ENCODE data around the gene MYBPC3.

The MYBPC3 gene

GRCh38 chr11:47356129-47356997 is 3.9 kb upstream of the MYBPC3 start:
- no peak for DNase-seq

- peak in 1 of 2 donors; percentile 65 for DNase-seq
These were observed 3.0 kb upstream of the MYBPC3 start for GRCh38 chr11:47355283-47356128.

- no peak for DNase-seq
These were observed 2.4 kb upstream of the MYBPC3 start for GRCh38 chr11:47354913-47355282.

GRCh38 chr11:47353978-47354774 is 1.7 kb upstream of the MYBPC3 start:
- DNase-seq, result no peak

- DNase-seq, result no peak
These were observed 1.1 kb downstream of the MYBPC3 start for GRCh38 chr11:47351156-47352126.

GRCh38 chr11:47350315-47350714 is 2.2 kb downstream of the MYBPC3 start:
- no peak for DNase-seq

GRCh38 chr11:47349521-47350095 is 2.9 kb downstream of the MYBPC3 start:
- no peak for DNase-seq

- no peak for DNase-seq
These were observed 3.6 kb downstream of the MYBPC3 start for GRCh38 chr11:47348859-47349258.

- DNase-seq, result no peak
These were observed 4.2 kb downstream of the MYBPC3 start for GRCh38 chr11:47348131-47348802.

GRCh38 chr11:47347137-47347536 is 5.4 kb downstream of the MYBPC3 start:
- DNase-seq, result no peak

GRCh38 chr11:47345890-47346563 is 6.5 kb downstream of the MYBPC3 start:
- DNase-seq, result no peak

- no peak for DNase-seq
These were observed 9.6 kb downstream of the MYBPC3 start for GRCh38 chr11:47342854-47343253.

GRCh38 chr11:47342036-47342803 is 10.3 kb downstream of the MYBPC3 start:
- no peak for DNase-seq

- DNase-seq, result no peak
These were observed 11.3 kb downstream of the MYBPC3 start for GRCh38 chr11:47340980-47341775.

GRCh38 chr11:47340010-47340409 is 12.5 kb downstream of the MYBPC3 start:
- DNase-seq, result no peak

GRCh38 chr11:47338396-47339241 is 13.9 kb downstream of the MYBPC3 start:
- DNase-seq, result no peak

GRCh38 chr11:47337229-47337924 is 15.1 kb downstream of the MYBPC3 start:
- no peak for DNase-seq

All from stimulated activated CD4-positive, alpha-beta T cell treated with anti-CD3 and anti-CD28 coated beads, Interleukin-2, amount 100 ng/mL, for 24 hours (primary cell).